Measurements from ENCODE around the gene RAPGEF5.
A peak's percentile ranks its signal among the peaks of the same experiment; 100 is the strongest.

RAPGEF5 gene

DNA sequence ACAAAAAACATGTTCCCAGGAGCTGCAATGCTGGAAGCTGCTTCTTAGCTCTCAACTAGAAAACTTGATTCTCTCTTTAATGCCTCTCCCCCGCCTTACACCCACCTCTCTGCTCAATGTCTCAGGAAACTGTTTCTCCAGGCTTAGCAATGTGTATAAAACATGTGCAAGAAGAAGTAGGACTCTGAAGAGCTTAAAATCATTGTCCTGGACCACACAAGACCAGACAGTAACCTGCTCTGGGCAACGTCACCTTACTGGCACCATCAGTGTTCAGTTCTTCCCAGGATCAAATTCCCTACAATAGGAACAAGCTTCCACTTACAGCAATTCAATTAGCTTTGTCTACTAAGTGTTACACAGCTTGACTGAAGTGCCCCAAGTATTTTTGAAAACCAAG lies 104.9 kb downstream of the RAPGEF5 start:
- DNase-seq = peak; percentile 66

GRCh38 chr7:22251281-22251680 lies 105.7 kb downstream of the RAPGEF5 start:
- no peak for DNase-seq

DNA sequence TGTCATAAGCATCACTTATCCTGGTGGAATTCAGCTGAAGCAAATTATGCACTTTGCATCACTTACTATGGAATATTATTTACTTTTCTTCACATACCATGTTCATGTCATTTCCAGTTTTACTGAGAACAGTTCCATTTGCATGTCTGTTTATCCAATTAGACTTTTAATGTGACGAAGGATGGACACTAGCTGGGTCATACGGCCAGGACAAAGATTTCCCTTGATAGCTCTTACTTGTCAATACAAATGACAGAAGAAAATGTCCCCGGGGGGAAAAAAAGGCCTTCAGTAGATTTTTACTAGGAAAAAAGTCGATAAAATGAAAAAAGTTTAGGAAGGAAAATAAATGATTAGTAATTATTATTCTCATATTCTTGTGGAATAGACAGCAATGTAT lies 106.6 kb downstream of the RAPGEF5 start:
- no peak for DNase-seq

DNA sequence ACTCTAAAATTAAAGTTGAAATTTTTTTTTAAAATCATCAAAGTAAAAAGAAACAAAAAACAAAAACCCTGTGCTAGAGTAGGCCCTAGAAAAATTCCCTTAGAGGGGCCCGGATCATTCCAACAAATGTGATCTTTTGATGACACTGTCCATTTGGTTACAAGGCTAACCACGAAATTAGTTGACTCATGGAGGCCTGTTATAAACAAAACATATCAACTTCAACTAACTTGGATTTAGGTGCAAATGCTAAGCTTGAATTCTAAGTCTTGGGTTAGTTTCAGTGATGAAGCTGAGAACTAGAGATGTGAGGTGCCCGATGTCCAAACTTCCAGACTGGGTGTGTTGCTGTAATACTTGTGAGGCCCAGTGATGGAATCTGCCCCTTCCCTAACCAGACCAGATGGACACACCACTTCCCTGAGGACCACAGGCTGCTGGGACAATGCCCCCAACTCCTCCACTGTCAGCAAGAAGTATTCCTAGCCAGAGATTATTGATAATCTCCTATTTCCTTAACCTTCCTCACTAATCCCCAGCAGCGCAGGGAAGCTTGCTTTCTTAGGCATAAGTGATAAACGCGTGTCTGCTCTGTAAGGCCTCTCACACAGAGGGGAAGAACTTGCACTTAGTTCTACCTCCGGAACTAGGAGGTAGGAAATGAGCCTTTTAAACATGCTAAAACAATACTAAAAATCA lies 108.7 kb downstream of the RAPGEF5 start:
- DNase-seq = no peak

DNA sequence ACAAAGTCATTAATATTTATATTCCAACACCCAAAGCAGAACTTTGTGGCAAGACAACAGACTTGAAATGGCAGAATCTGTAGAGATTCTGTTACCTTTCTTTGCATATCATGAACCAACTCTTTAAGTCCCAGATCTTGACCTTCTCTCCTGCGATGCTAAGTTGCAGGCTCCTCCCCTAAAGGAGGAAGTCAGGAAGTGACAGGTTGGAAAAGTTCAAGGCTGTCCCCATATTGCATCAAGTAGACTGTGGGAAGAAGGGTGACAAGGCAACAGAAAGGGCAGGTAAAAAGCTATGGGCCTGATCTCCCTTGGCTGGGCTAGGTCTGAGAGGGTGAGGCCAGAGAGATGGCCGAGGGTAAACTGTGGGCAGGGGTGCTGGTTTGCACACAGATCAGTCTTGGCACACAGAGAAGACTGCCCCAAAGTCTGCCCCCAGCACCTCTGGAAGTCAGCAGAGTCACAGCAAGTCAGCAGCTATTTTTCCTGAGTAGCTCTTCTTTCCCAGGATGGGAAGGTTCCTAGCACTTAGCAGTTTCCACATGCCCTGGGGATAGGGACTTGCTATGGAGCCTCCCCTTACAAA lies 115.1 kb downstream of the RAPGEF5 start:
- no peak for DNase-seq

DNA sequence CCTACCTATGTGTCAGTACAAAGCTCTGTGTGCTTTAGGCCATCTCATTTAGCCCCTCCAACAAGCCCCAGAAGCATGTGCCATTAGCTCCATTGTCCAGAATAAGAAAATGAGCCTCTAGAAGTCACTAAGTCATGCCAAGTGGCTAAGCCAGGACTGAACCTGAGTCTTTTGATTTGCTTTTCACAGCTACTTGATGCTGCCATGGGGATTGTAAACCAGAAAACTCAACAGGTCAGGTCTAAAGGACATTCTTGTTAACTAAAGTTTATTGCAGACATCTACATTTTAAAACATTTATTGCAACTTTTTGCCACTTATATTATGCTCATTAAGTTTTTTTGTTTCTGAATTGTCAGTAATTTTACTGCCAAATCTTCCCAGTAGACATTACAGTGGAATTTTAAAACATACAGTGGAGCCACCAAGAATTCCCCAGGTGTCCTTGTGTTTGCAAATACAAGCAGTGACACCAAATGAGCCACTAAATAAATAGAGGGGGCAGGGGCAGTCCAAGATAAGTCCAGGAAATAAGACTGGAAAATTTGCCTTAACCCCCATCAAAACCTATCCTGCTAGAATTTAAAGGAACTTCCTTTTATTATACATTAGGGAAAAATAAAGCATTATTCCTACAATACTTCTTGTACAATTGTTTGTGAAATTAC lies 115.9 kb downstream of the RAPGEF5 start:
- no peak for DNase-seq

GRCh38 chr7:22238354-22239311 lies 118.3 kb downstream of the RAPGEF5 start:
- DNase-seq = peak; percentile 54

- DNase-seq = no peak
Measured at GRCh38 chr7:22235134-22235533, 121.8 kb downstream of the RAPGEF5 start.

- no peak for DNase-seq
Measured at GRCh38 chr7:22234227-22234626, 122.7 kb downstream of the RAPGEF5 start.

DNA sequence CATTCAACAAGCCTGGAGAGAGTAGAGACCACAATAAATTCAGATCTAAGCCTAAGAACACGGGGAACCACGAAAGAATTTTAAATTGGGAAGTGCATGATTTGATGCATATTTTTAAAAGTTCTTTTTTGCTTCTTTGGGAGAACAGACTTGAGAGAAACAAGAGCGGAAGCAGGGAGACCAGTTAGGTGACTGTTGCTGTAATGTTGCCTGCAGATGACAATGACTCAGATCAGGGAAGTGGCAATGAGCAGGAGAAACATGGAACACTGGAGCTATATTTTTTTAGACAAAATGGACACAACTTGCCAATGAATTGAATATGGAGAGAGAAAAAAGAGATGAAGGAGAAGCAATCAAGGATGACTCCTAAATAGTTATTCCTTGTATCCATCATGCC lies 125.1 kb downstream of the RAPGEF5 start:
- no peak for DNase-seq

GRCh38 chr7:22231141-22231540 lies 125.8 kb downstream of the RAPGEF5 start:
- DNase-seq = no peak

DNA sequence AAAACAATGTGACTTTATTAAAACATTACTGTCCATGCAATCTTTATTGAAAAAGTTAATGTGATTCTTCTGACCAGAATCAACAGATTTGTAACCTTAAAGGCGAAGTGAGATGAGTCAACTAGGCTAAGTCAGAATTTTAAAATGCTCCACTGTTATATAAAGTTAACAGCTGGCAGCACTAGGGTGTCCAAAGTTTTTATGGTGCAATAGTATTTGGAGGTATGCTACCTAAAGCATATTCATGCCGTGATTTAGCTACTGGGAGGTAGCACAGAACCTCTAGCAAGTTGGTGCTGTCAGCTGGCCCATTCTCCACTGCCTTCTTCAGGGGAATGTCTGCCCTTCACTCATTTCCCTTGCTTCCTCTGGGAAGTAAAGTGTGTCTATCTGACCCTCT lies 126.7 kb downstream of the RAPGEF5 start:
- no peak for DNase-seq

DNA sequence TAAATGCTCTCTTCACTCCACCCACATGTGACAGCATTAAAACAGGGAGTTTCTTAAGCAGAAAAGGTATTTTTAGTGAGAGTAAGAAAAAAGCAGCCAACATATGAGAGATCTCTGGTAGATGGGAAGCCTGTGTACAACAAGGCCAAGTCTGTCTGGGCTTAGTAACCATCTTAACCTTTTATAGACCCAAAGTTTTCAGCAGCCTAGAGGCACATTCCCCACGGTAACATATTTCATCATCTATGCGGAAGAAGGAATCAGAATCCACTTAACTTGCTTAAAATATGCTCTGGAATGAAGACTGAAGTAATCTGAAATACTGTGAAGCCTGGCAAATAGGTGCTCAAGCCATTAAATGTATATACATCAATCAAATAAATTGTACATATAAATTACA lies 127.8 kb downstream of the RAPGEF5 start:
- DNase-seq = no peak

- no peak for DNase-seq
Measured at GRCh38 chr7:22223807-22224206, 133.1 kb downstream of the RAPGEF5 start.

DNA sequence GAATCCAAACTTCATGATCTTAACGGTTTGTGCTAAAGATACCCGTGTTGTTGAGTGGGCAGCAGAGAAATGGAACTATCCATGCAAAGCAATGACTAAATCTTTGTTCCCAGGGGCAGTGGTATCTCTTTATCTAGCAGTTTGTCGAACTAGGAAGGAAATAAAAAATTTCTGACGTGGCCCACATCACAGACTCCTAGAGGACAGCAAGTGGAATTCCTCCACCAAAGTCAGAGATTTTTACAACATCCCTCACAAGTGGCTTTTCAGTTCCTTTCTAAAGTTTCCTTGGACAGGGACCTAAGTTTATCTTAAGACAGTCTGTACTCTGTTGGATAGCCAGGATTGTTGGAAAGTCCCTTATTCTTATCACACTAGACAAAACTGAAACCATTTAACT lies 136.0 kb downstream of the RAPGEF5 start:
- DNase-seq = no peak

- no peak for DNase-seq
Measured at GRCh38 chr7:22219739-22220493, 137.0 kb downstream of the RAPGEF5 start.

- no peak for DNase-seq
Measured at GRCh38 chr7:22219036-22219435, 137.9 kb downstream of the RAPGEF5 start.

DNA sequence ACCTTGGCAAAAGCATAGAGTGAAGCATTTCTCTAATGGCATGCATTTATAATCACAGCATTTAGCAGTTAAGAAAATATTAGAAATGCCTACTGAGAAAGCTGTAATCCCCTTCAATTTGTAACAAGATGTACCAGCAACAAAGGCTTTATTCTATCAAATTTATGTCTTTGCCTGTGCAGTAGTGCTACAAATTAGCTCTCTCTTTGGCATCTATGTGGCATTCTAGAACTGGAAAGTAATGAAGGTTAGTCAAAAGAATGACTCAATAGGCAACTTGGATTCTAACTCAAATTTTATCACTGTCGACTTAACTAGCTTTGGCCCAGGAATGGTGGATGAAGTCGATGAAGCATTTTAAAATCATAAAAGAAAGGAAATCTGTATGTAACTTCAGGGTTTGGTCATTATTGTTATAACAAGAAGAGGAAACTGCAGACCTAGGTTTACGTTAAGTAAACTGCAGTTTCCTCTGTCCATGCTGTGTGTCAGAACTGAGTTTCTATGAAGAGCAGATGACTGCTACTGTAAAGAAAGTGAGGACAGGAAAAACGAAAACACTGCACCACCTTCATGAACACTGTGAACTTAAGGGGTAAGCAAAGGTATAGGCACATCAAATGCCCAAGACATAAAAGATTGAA lies 140.0 kb downstream of the RAPGEF5 start:
- no peak for DNase-seq

DNA sequence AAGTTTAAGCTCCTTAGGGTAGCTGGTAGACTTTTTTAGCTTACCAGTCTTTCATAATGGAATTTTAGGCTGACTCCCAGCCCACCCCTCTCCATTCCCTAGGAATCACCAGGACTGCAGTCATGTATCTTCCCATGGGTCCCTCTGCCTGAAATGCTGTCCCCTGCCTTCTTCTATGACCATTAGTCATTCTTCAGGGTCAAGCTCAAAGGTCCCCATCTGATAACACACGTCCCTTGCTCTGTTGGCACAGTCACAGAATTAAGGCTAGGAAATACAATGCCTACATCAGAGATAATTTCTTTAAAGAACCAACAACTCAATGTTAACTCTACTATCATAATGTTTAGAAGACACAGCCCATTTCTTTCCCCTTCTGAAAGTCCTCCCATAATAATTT lies 140.6 kb downstream of the RAPGEF5 start:
- DNase-seq = no peak

DNA sequence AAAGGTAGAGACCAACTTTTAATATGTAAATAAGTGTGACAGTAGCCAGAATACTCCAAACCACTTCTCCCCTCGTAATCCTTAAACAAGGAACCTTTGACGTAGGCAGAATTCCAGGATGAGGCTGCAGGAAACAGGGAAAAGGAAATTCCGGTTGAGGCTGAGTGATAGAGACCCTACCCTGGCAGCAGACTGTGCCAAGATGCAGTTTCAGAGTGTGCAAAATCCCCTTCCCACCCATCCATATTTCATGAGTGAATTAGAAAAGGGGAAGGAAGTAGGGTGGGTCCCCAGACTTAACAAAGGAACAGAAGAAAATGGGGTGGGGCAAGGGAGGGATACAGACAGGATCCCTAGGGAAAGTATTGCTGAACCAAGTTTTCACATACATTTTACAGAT lies 143.0 kb downstream of the RAPGEF5 start:
- no peak for DNase-seq

GRCh38 chr7:22213081-22213480 lies 143.9 kb downstream of the RAPGEF5 start:
- DNase-seq = no peak

DNA sequence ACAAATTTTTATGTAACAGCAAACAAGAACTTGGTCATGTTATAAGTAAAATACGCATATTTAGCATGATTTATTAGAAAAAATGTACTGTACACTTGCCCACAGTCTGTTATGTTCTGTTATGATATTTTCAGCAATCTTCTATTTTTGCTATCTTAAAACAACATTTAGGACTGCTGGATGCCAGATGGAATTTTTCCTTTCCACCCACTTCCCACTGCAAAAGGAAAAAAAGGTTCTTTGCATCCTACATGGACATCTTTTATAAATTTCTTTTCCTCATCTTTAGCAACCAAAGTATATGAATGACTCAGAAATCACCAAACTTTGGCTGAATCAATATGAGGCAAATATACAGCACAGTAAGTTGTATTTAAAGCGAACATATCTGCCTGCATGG lies 146.0 kb downstream of the RAPGEF5 start:
- DNase-seq = no peak
